Stimulated activated CD8-positive, alpha-beta memory T cell treated with anti-CD3 and anti-CD28 coated beads, Interleukin-7, amount 100 ng/mL, for 48 hours (primary cell): ENCODE results near the gene DST.

Experiments used
- DNase-seq, 2 donors: peaks; one replicate each; pipeline ENCODE4 v3.0.0-alpha.2; 2020; ENCODE audit warnings: low read depth in 1 of 2; ENCODE audit errors: extremely low read depth in 1 of 2

The DST gene

DNA sequence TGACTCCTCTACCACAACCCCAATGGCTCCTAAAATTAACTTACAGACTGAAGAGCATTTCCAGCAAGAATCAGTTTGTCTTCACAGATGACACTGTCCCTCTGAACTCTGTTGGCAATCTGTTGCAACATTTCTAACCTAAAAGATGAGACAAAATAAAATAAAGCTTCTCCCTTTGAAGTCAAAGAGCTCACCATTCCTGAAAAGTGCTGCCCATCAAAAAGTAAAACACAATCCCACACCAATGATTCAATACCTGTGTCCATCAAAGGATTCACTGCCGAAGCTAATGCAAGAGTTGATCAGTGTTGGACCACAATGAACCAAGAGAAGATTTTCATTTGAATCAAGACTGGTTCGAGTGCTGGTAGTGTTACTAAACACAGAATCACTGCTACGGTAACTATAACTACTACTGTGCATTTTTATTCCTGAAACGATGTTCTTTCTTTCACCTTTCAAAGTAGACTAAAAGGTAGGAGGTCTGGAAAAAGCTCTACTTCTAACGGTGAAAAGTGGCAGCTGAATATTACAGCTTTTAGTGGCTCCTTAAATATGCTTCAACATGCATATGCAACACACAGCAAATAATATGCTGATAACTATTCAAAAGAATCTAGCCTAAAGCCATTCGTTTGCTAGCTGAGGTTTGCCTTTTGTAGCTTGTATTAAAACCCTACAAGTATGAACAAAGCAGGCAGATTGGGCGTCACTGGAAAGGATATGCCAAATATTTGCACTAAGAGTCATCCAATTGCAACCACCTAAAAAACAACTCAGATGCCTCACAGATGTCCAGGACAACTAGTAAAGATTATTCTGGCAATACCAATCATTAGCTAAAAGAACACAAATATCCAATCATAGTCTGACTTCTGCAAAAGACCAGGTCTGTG lies at the start of gene DST:
TSS of gene DST (minus strand) at position 524 of the 896 bp plus-strand sequence.
- DNase-seq, result no peak

DNA sequence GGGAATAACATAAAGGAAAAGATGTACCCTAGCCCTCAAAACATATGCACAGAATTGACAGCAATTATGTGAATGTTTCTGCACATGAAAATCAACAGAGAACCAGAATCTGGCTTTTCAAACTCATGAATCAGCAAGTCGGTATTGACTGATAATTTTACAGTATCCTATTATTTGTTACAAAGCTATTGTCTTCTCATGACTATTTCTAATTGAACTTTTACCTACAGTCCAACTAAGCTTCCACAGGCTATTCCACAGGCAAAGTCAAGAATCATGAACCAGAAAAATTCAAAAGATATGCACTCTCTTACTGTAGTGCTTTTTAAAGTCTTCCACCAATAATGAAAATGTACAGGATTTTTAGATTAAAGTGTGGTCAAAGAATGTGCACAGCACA lies 49.1 kb upstream of the DST start:
- no peak for DNase-seq

DNA sequence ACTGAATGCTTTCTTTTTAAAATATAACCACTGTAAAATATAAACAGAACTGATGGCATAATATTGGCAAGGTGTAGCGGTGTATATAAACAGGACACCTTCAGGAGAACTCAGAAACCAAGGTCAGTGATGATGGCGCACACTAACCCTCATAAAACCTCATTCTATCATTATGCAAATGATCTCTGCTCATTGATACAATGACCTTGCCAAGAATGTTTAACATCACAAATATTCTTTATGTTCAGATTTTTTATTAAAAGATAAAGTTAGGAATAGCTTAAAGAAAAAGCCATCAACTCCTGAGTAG lies 48.6 kb upstream of the DST start:
- DNase-seq, result no peak

DNA sequence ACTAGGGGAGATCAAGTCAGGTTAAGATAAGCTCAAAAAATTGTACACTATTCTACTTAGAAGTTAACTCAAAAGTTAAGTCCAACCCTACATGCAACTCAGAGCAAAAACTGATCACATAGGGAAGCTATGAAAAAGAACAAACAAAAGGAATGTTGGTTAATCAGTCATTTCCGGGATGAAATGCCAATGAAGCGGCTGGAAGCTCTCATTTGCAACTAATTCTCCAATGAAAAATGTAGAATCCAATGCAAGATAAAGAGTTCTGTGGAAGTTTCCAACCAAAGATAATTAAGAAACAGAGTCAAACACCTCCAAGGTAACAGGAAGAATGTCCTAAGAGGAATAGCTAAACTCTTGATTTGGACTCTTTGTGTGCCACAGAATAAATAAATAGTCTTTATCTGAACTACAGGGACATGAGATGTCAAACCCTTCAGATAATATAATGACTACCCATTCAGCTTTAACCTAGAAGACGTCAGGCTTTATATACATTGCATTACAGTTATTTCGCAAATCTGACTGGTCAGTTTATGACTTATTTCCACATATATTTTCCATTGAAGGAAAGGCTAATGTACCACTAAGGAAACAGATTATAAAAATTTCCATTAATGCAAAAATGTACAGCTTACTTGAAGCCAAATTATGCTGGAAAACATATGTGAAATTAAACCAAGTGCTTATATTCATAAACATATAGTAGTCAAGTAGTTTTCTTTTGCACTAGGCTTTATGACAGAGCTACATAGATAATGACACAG lies 48.0 kb upstream of the DST start:
- no peak for DNase-seq

DNA sequence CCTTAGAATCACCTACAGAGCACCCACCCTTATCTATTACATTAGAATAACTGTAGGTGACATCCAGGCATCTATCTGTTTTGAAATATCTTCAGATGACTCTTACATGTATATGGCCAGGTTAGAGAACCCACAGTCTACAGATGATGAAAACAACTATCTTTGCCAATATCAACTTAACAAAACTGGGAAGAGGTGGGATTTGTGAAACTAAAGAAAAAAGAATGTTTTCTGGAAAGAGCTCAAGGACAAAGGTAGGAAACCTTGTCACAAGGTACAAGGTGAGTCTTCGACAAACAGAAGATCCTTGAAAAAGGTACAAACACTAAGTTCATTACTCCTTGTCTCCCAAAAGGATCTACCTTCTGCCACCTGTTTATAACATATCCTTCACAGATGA lies 47.0 kb upstream of the DST start:
- DNase-seq, result no peak

DNA sequence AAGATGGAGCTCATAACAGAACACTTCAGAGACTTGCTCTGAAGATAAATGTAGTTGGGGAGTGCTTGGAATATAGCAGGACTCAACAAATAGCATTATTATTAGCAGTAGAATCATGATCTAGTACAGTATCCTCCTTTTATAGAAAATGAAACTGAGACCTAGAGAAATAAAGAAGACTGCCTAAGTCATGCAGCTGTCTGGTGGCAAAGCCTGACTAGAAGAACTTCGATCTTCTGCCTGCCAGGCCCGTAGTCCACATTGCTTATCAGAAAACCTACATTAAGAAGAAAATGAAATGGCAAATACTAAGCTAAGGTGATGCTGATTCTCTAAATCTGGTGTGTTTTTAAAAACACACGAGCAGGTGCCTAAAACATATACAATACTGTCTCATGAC lies 46.4 kb upstream of the DST start:
- DNase-seq, result no peak

DNA sequence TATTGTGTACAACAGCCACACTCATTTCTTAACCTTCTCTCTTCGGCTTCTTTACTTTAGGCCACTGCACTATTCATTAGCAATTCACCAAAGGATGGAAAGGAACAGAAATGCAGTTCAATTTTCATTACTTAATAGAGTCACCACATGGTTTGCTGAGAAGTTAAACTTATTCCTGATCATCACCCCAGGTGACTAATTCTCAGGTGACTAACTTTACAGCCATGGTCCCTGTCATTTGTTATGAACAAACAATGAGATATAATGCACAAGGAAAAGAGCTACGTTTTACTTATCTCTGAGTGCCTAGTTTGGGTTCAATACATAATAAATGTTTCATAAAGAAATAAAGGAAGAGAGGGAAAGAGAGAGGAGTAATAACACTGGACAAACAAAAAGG lies 45.8 kb upstream of the DST start:
- no peak for DNase-seq

DNA sequence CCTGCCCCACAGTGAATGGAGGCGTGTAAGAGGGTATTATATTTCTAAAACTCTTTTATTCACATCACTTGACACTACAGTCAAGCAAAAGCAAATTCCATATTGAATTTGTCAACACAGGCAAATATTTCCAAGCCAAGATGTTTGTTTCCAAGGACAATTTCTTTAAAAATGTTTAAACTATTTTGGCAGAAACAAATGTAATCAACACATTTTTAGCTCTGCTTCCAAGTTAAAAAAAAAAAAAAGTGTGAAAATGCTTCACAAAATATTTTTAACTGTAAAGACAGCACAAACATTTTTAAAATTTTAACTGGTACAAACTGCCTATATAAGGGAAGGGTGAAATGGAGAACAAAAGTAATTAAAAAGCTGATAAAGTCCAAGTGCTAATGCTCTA lies 44.9 kb upstream of the DST start:
- no peak for DNase-seq

DNA sequence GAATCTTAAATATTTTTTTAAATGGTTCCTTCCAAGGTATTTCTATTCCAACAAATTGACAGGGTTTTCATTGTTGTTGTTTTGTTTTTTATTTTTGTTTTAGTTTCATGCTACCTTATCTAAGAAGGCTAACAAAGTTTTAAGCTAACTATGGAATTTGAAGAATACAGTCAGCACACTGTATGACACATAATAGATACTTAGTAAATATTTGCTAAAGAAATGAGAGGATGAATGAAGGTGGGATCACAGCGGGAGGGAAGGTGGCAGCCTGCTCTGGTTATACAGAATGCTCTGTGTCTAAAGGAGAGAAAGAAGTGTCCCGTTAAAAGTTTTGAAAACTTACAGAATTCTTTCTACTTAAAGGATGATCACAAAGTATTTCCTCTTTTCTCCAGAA lies 43.7 kb upstream of the DST start:
- no peak for DNase-seq

DNA sequence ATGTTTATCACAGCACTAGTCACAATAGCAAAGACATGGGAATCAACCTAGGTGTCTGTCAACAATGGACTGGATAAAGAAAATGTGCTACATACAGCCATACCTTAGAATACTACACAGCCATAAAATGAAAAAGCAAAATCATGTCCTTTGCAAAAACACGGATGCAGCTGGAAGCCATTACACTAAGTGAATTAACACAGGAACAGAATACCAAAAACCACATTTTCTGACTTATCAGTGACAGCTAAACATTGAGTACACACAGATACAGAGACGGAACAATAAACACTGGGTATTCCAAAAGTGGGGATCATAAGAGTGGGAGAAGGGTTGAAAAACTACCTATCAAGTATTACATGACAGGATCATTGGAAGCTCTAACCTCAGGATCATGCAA lies 43.3 kb upstream of the DST start:
- no peak for DNase-seq

DNA sequence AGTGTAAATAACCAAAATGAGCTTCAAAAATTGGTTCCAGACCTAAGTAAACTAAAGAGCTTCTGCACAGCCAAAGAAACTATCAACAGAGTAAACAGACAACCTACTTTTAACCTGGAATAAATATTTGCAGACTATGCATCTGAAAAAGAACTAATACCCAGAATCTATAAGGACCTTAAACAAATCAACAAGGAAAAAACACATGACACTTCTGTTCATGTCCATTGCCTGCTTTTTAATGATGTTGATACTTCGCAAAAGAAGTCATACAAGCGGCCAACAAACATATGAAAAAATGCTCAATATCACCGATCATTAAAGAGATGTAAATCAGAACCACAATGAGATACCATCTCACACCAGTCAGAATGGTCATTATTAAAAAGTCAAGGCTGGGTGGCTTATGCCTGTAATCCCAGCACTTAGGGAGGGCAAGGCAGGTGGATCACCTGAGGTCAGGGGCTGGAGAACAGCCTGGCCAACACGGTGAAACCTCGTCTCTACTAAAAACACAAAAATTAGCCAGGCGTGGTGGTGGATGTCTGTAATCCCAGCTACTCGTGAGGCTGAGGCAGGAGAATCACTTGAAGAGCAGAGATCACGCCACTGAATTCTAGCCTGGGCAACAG lies 42.5 kb upstream of the DST start:
- no peak for DNase-seq

DNA sequence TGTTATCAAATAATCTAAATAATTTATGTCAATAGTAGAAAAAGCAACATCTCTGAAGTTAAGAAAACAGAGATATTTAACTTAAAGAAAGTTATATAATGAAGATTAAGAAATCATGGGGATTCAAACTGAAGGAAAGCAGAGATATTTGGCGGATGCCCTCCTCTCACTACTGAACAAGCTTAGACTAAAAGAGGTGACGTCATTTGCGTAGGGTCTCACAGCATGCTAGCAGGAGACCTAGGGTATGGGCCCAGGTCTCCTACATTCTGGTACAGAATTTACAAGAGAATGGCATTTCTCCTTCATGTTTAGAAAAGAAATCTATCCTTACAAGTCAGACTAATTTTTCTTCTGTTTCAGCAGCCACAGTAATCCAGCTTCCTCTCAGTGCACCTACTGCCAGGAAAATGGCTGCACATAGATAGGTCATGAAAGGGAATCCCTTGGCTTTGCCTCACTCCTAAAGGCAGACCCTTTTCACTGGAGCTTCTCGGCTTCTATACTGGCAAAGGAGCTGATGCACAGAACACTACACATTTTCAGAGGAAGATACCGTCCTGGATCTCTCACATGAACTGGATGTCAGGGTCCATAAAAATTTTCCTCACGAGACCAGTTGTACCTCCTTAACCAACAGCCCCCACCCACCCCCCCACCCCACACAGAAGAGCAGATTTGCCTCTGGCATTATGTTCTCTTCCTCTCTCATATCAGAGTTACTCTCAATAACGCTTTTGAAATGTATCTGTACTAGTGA lies 41.8 kb upstream of the DST start:
- no peak for DNase-seq

DNA sequence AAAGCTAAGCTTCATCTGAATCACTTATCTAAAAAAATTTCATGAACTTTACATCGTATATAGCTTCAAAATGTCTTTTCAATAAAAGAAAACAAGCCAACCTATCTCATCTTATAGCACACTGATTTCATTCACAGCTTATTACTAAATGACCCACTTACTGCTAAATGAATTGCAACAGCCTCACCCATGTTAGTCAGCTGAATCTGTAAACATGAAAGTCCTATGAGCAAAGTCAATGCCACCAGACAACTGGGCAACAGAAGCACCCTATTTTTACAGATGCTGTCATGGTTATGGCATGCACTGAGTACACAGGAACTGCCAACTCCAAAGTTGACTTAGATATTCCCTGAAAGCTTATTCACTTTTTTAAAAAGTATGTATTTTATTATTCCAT lies 41.2 kb upstream of the DST start:
- no peak for DNase-seq

DNA sequence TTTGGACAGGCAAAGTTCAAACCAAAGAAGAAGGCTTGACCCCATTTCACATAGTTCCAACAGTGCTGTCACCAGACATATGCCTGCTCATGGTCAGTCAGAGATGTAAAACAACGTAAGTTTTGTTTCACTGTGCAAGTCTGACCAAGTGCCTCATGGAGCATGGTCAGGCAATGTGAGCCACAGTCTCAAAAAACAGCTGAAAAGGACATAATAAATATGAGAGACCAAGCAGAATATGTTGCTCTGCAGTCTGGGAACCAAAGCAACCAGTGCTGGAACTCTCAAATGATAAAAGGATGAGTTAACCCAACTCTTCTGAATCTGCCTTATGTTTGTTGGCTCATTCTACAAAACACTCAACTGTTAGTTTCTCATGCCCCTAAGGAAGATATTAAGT lies 39.9 kb upstream of the DST start:
- DNase-seq, result no peak

DNA sequence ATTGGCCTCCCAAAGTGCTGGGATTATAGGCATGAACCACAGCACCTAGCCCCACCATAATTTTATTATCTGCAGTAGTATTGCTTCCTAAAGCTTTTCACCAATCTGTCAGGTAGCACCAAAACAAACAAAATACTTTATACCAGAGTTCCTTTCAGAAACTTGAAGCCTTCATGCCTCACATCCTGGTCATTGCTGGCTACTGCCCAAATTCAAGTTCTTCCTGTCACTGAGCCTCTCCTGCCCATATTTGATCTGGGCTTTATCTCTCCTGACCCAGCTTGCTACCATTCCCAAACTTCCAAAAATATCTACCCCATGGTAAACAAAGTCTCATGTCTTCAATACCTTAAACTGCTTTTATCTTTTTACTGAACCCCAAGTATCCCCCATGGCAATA lies 34.9 kb upstream of the DST start:
- DNase-seq, result no peak

DNA sequence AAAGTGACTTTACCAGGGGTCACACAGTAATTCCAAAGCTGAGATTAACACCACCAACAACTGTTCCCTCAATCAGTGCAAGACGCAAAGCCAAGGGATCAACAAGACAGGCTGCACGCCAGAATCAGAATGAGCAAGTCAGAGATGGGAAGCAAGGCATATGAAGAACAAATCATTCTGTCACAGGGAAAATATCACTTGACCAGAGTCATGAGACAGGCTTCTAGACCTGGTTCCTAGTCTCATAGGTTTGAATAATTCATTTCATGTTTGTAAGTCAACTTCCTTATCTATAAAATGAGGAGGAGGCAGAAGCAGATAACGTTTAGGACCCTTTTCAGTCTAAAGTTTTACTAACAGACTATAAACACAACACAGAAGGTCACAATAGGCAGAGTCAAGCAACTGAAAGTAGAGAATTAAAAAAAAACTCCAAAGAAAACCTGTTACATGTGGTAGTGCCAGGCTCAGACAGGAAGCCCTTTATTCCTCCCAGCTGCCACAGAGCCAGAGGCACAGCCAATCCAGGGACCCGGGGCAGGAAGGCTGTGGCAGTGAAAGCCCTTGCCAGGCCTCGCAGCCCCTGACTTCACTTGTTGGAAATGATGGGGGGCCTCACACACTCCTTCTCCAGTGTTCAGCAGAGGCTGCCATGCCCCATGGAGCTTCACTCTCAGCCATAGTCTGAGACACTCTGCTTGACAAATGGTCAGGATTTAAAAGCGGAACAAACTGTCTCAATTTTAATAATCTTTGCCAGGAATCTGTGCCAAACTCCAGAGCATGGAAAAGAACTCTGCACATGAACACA lies 29.2 kb upstream of the DST start:
- no peak for DNase-seq

DNA sequence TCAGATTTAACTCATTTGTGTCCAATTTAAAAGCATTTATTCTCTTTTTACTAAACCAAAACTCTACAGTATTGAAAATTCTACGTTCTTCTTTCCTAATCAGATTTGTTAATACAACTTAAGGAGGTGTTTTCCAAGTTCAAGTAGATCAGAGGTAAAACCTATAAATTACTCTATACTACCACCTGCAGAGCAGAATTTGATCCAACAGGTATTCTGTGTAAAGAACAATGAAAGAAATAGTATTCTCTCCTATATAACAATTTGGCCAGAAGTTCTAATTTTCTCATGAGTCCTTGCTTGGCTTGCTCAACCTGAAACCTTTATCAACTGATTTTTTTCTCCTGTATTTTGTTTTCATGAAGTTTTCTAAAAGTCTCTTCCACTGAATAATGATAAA lies 28.5 kb upstream of the DST start:
- no peak for DNase-seq

DNA sequence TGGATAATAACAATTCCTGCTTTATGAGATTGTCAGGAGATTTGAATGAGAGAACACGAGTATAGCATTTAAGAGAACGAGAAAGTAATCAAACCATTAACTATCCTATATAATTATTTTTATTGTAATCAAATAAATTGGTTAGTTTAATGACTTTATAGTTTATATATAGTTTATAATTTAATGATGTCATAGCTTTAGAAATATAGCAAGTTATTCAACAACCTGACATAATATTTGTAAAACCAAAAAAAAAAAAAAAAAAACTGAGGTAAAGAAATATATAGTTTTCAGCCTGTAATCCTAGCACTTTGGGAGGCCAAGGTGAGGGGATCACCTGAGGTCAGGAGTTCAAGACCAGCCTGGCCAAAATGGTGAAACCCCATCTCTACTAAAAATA lies 26.4 kb upstream of the DST start:
- no peak for DNase-seq

DNA sequence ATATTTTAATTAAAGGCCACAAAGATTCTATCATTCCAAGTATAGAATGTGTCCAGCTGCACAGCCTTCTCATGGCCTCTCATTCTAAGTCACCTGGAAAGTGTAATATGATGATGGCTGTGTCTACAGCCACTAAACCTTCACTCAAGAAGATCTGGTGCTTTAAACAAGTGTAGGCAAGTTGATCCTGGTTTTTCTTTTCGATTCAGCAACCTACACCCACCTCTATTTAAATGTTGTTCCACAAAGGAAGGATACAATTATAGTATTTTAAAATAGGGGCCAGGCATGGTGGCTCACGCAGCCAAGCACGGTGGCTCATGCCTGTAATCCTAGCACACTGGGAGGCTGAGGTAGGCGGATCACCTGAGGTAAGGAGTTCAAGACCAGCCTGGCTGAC lies 25.5 kb upstream of the DST start:
- no peak for DNase-seq

DNA sequence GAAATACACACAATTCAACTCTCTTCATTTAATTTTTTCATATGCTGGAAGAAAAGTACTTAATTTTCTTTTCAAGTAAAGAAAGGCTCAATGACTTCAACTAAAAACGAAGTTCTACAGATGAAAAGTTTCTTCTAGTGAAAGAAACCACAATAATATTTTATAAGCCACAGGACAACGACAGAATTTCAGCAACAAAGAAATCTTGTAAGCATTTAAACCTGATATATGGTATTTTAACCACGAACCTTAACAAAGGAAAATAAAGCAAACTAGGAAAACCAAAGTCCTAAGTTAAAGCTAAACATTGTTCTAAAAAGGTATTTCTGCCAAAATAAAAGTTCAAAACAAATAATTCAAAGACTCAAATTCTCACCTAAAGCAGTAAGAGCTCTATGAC lies 24.6 kb upstream of the DST start:
- no peak for DNase-seq

DNA sequence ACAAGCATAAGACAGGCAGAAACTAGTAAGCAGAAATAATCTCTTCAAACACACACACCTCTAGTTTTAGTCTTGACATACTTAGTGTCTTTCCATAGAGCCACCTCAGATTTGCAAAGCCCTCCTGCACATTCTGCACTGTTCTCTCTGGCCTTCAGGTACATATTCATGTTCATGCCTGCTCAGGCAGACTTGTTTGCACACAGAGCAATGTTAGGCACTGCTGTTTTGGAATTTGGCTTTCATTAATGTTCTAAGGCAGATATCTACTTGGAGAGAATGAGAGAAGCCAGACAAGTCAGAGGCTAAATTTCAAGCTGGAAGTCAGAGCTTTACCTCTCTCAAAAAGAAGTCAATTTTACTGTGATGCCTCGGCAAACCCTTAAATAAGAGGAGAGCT lies 21.3 kb upstream of the DST start:
- DNase-seq, result no peak
